ENCODE data around the gene SCMH1.
A peak's percentile ranks its signal among the peaks of the same experiment; 100 is the strongest.
"Not testable (repeated sequence)": the region's sequence is repeated elsewhere in the genome, so short reads cannot be mapped to it uniquely, and the experiment has no call there.

SCMH1 gene

DNA sequence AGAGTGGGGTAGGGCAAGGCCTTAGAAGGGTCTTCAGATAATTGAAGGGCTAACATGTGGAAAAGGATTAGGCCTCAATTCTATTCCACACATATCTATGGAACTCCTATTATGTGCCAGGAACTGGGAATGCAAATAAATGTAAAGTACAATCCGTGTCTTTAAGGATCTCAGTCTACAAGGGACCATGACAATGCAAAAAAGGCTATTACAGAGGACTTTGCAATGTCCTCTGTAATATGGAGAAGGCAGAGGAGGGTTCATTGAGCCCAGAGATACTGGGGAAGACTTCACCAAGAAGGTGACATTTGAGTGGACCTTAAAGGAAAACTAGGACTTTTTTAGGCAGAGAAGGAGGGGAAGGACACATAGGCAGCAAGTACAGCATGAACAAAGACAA is 4.5 kb upstream of the SCMH1 start:
- DNase-seq: no peak

DNA sequence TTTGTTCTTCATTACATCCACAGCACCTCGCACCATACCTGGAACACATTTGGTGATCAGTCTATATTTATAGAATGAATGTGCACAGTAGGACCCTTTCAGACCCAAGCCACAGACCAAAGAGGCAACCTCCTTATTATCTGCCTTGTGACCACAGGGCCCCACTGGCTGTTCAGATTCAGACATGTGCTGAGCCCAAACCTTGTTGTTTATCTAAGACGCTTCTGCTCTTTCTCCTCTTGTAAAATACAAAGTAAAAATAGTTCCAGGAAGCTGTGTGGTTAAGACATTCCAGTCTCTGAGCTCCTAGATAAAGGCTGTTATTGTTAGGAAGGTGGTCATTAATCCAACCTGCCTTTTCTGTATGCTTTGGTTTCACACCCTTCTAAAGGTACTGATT is 3.6 kb upstream of the SCMH1 start:
- no peak for DNase-seq

DNA sequence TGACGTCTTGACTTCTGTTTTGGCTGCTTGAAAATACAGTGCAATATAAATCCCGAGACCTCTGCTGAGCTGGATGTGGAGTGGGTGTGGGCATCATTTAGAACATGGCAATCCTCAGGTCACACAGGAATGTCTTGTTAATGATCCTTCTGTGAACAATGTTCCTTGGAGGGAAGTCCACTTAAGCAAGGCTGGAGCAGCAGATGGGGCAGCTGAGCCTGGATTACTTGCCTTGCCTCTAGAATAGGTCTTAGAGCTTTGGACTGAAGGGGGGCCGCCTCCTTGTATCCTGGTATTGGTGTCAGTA is 926 bp upstream of the SCMH1 start:
- no peak for DNase-seq

DNA sequence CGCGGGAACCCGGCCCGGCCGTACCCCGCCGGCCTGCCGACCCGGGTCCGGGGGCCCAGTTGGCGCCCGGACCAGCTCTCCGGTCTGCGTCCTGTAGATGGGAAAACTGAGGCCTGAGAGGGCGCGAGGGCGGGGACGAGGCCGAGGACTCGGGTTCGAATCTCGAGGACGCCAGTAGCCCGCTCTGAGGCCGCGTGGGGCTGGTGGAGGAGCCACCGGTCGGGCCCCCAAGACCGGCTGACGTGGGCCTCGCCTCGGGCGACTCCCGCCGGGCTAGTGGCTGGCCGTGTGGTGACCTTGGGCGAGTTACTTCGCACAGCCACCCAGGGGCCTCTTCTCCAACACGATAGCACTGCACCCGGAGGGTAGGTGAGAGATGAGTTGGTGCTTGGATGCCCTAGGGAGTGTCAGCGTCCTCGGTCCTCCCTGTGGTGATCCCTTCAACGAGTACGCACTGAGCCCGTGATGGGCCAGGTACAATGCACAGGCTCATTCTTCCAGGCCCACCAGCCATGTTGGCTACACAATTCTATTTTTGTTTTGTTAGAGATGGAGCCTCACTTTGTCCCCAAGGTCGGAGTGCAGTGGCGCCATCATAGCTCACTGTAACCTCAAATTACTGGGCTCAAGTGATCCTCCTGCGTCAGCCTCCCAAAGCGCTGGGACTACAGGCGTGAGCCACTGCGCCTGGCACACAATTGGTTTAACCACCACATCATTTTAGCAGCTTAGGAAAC is 404 bp upstream of the SCMH1 start:
- no peak for DNase-seq

DNA sequence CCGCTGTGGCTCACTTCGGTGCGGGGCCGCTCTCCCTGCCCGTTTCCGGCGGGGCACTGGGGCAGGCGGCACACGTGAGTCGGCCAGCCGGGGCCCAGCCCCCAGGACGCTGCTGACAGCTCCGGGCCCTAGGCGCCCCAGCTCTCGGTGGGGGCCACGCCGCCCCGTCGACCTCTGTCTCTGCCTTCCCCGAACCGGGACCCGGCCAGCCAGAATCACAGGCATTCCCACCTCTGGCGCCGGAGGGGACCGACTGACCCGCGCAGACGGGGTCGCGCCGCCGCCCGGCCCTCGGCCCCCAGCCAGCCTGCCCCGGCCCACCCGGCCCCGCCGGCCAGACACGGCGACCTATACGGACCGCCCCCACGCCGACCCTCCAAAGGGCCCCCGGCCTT is 755 bp downstream of the SCMH1 start:
- peak; percentile 76 for DNase-seq

DNA sequence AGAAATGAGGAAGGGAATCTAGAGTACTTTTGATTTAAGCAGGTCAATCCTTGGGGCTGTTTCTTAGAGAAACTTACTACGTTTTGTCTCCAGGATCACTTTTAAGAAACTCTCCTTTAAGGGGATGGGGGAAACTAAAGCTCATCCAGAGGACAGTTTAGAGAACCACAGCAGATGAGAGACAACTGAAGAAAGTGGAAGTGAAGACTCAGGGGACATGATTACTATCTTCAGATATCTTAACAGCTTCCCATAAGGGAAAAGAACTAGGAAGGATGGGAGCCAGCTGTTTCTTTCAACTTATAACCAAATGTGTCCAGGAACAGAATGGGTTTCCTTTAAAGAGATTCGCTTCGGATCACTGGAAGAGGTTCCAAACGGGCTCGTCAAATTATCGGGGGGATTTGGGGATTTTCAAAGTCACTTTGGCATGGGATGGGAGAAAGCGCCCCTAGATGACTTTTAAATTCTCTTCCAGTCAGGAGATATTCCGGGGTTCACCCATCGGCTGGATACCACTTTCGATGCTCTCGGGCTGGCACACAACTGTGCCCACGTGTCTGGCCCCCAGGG is 1.2 kb downstream of the SCMH1 start:
- peak; percentile 15 for DNase-seq

DNA sequence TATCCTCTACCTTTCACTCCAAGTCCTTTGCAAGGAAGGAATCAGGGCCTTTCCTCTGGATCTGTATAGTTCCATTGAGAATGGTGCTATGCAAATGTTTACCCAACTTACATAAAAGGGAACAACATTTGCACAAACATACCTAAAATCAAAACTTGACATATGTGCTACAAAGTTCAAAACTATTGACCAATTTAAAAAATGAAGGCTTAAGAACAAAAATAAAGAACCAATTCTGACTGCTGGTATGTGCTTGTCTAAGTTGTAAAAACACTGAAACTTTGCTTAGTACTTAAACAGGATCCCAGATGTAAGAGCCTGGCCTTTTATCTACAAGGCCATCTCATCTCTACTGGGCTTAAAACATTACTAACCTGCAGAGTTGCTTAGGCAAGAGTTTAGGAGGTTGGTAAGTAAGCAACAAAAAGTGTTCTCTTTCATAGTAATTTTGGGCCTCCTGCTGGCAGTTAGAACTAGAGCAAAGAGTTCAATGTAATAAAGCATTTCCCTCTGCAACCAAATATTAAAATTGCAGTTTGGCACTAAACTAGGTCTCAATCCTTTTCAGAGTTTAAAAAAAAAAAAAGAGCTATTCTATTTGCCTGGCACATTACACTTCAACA is 2.0 kb downstream of the SCMH1 start:
- DNase-seq: peak; percentile 52

DNA sequence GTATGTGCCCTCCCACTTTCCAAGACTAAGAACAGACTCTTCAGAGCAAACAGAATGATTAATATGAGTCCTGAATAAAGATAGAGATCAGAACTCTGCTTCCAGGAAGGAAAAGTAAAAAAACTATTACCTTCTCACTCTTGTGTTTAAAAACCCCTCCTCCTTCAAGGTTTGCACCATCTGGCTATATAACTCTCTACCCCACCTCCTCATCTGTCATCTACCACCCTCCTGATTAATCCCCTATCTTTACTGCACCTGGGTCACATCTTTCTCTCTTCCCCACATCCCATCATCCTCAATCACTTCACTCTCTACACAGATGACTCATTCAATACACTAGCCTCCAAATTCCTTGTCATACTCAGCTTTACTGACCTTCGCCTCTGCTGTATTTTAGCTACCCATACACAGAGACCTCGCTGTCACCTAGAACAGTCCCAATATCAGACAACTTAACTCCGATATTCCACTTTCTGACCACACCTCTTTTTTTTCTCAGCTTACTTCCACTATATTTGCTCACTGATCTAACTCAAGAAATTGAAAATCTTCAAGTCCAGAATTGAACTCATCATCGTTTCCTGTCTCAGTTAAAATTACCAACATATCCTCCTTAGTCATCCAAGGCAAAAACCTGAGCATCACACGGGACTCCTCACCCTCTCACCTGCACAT is 3.7 kb downstream of the SCMH1 start:
- DNase-seq: peak; percentile 56

DNA sequence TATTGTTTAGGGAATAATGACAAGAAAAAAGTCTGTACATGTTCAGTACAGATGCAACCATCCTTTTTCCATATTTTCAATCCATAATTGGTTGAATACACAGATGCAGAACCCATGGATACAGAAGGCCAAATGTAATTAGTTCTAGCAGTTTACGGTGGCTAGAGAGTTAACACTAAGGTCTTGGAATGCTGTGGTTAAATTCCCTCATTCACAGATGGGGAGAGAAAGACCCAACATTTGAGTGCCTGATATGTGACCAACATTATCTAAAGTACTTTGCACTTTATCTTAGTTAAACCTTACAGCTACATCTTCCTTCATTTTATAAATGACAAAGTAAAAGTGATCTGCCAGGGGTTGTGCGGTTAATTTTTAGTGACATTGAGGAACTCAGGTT is 5.3 kb downstream of the SCMH1 start:
- no peak for DNase-seq

DNA sequence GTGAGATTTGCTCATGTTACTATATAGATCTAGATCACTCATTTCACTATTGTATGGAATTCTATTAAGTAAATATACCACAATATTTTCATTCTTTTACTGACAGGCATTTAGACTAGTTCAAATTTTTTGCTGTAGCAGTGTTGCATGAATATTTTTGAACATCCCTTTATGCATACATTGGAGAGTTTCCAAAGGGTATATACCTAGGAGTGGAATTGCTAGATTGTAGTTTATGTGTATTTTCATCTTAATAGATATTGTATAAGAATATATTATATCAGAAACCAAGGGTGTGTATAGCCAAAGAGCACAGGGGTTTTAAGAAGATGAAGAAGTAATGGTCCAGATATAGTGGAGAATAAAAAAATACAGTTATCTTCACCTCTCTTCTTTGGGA is 6.2 kb downstream of the SCMH1 start:
- no peak for DNase-seq

DNA sequence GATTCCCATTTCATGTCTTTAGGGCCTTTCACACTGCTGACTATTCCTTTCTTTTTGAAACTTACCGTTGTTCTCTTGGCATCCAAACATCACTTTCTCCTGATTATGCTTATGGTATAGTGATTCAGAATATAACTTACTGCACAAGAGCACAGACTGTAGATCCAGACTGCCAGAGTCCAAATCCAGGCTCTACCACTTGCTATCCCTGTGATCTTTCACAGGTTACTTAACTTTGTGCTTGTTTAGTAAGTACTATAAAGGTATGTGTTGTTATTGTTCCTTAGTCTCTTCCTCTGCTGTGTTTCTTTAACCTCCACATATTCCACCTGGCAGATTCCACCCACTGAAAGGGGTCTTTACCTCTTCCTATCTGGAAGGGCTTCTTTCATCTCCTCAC is 8.4 kb downstream of the SCMH1 start:
- DNase-seq: no peak

DNA sequence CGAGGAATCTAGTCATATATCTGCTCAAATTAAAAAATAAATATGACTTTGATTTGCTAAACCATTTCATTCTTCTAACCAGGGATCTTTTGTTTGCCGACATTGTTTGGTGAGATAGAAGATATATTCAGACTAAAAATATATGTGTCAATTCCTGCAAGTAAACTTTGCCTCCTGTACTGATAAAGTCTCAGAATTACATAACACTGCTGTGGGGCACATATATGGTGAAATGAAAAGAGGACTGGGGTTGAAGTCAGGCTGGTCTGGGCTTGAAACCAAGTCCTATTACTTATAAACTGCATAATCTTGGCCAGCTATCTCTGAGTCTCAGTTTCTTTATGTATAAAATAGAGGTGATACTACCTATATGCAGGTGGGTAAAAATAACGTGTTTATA is 9.8 kb downstream of the SCMH1 start:
- DNase-seq: no peak

DNA sequence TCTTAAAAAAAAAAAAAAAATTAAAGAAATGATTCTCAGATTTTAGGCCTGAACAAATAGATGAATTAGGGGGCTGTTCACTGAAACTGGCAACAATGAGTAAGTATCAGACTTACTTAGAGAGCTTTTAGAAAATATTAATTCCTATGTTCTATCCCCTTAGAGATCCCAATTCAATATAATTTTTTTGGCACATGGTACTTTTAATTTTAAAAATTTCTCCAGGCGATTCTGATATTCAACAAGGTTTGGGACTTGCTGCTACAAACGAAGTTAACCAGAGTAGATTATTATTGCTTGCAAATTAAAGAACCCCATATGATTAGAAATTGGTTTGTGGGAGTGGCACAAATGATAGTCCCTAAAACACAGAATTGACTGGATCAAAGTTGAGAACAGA is 11.4 kb downstream of the SCMH1 start:
- no peak for DNase-seq

DNA sequence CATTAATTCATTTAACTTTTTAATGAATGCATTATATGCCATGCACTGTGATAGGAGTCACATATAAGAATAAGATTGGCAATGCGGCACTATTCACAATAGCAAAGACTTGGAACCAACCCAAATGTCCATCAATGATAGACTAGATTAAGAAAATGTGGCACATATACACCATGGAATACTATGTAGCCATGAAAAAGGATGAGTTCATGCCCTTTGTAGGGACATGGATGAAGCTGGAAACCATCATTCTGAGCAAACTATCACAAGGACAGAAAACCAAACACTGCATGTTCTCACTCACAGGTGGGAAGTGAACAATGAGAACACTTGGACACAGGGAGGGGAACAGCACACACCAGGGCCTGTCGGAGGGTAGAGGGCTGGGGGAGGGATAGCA is 12.9 kb downstream of the SCMH1 start:
- not testable (repeated sequence) for DNase-seq

DNA sequence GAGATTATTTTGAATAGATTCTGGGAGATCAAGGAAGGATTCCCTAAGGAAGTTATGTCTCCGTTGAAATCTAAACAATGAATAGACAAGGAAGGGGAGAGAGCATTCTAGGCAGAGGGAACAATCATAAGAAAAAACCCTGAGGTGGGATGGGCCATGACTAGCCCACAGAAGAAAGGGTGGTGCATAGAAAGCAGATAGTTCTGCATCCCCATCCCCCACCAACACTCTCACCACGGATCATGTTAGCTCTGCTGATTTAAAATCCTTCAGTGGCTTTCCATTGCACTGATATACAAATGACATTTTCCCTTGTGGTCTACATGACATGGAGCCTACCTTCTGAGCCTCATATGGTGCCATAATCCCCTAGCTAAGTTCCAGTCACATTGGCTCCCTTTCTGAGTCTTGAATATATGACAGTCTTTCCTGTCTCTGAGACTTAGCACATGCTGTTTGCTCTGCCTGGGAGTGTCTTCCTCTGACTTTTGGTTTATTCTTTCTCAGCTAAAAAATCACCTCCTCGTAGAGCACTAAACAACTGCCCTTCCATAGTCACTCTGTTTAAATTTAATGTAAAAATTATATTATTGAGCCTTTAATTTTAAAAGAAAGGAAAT is 15.2 kb downstream of the SCMH1 start:
- no peak for DNase-seq

DNA sequence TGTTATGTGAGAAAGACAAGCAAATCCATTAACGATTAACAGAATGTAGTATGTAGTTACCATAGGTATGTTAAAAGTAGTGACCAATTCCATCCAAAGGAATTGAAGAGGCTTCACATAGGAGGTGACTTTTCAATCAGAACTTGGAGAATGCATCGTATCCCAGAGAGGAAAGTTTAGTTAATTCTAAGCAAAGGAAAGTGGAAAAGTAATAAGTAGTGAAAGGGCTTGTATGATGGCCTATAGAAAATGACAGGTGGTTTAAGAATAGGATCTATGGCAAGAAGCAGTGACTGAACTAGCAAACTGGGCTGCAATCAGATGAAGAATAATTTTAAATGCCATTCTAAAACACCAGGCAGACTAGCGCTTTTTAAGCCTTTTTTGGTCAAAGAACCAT is 16.6 kb downstream of the SCMH1 start:
- DNase-seq: no peak

DNA sequence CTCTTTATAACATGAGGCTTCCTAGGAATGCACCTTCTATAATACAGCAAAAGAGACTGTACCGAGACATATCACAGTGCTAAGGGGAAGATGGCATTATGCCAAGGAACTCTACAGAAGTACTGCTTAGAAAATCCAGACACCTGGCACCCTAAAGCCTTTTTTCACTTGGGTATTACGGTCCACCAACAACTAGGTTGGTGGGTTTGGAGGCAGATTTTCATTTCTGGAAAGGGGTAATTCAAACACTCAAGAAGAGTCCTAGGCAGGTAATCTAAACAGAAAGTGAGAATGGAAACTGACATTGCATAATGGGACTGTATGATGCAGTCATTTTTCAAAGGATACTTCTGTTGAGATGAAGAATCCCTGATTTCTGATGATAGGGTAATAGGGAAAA is 19.6 kb downstream of the SCMH1 start:
- no peak for DNase-seq

DNA sequence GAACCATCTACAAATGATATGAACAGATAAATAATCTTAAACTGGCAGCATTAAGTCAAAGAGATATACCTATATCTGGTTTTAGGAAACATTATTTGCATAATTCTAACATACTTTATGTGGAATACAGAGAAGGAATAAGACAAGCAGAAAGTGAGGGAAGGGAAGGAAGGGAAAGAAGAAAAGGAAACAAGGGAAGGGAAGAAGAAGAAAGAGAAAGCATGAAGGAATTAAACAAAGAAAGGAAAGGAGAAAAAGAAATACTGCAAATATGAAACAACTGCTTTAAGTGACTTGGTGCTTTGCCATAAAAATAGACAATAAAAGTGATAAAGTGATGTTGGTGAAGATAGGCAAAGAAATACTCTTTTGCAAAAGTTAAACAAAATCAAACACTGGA is 20.1 kb downstream of the SCMH1 start:
- no peak for DNase-seq

DNA sequence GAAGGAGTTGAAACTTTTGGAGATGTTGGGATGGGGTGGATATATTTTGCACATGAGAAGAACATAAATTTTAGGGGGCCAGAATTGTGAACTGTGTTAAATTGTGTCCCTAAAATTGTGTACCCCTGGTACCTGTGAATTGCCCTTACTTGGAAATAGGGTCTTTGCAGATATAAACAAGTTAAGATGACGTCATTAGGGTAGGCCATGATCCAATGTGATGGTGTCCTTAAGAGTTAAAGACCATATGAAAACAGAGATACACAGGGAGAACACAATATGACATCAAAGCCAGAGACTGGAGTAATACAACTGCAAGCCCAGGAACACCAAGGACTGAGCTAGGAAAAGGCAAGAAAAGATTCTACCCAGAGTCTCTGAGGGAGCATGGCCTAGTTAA is 24.0 kb downstream of the SCMH1 start:
- DNase-seq: no peak

DNA sequence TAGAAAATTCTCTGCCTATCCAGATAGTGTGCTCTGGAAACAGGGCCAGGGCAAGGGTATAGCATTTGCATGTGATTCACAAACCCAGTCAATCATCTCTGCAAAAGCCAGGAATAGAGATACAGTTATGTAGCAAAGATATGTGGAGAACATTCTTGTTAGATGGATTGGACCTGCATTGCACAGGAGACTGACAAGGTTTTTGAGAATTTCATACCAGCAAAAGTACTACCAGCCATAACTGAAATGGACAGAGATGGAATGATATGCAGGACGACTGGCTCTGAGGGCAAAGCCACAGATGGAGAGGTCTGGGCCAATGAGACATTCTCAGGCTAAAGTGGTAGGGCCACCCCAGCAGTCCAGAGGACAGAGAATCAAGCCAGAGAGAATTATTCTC is 24.7 kb downstream of the SCMH1 start:
- no peak for DNase-seq

DNA sequence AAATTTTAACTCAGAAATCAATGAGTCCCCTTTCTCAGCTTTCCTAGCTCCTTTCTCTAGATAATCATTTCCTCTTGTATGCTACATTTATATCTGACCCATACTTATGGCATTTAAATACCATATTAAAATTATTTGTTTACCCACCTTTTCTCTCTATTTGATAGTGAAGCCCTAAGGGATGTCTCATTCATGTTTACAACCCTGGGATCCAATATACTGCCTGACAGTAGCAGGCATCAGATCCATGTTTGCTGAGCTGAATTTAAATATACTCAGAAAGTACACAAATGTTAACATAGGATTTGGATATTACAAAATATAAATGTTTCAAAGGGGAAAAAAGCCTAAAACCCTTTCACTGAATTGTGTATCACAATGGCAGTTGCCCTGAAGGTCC is 26.5 kb downstream of the SCMH1 start:
- DNase-seq: no peak

DNA sequence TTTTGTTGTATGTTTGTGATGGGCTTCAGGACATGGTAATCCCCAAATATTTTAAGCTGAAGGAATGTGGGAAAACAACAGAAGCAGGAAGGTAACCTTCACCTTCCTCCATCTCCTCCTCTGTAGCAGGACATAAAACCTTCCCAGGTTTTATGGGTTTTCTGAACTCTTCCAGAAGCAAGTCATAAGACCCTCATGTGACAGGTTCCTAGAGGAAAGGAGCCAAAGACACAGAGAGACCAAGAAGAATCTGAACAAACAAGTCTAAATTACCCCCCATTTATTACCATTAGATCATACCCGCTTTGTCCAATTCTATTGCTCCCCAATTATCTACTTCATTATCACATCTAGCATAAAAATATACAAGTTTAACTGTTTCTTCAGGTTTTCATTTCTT is 28.8 kb downstream of the SCMH1 start:
- DNase-seq: no peak

DNA sequence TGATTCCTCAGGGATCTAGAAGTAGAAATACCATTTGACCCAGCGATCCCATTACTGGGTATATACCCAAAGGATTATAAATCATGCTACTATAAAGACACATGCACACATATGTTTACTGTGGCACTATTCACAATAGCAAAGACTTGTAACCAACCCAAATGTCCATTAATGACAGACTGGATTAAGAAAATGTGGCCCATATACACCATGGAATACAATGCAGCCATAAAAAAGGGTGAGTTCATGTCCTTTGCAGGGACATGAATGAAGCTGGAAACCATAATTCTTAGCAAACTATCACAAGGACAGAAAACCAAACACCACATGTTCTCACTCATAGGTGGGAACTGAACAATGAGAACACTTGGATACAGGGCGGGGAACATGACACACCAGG is 30.5 kb downstream of the SCMH1 start:
- DNase-seq: not testable (repeated sequence)

DNA sequence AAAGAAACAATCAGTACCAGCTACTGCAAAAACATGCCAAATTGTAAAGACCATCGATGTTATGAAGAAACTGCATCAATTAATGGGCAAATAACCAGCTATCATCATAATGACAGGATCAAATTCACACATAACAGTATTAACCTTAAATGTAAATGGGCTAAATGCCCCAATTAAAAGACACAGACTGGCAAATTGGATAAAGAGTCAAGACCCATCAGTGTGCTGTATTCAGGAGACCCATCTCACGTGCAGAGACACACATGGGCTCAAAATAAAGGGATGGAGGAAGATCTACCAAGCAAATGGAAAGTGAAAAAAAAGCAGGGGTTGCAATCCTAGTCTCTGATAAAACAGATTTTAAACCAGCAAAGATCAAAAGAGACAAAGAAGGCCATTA is 35.1 kb downstream of the SCMH1 start:
- DNase-seq: not testable (repeated sequence)

Data from activated CD4-positive, alpha-beta T cell treated with anti-CD3 and anti-CD28 coated beads, Interleukin-2, Interleukin-6, amounts not matched to agents 100 ng/mL and 50 ng/mL, durations not matched to agents 16 hours and 8 hours (primary cell).